HCT116 (cell line): ENCODE data around the gene BCR. TPM values are rescaled to one million over a fixed set of nuclear protein-coding genes. Genes with fewer than 3 reads are reported as not detected.

Experiments used
- ATAC-seq: fragments of 200-7000 bp; cut with Tn5 transposase; 2 replicates; pipeline ENCODE4 v1.9.1; 2020; ENCODE audit warnings: mild to moderate bottlenecking, moderate library complexity
- BruUV-seq: library from RNA; stranded (reverse); fragments of 400-500 nt; replicated peaks from 2 replicates; lab custom pipeline; 2021; lab: Mats Ljungman, UMichigan
- CTCF ChIA-PET: fragments of 300-600 bp; sonication (Branson Sonifier 250); formaldehyde crosslinking; loops from one replicate; lab custom pipeline; 2021; ENCODE audit warnings: antibody characterized with exemption; lab: Charles Lee
- POLR2A ChIA-PET: fragments of 300-600, 350-600 bp; sonication (Branson Sonifier 250); formaldehyde crosslinking; loops from one replicate; lab custom pipeline; 2021; ENCODE audit warnings: antibody characterized with exemption; lab: Charles Lee
- RAD21 ChIA-PET, 2 experiments: fragments of 300-600 bp; sonication (Branson Sonifier 250); formaldehyde crosslinking; loops; one replicate each; lab custom pipeline; 2023; ENCODE audit warnings: low total read pairs in 2 of 2; ENCODE audit not compliant: uncharacterized antibody in 2 of 2, unreplicated experiment in 2 of 2, low non-redundant PET in 1 of 2; lab: Charles Lee
- DNase-seq: peaks from one replicate; pipeline ENCODE4 v3.0.0-alpha.2; 2010; ENCODE audit warnings: low read depth, low spot score
- H2AFZ ChIP-seq: fragments of 200-600 bp; shearing (Covaris generic), sonication (generic); 2 replicates; pipeline ENCODE4 v1.6.1; 2017; ENCODE audit warnings: low read depth, mixed run types, mixed read lengths, antibody characterized with exemption, low read length; ENCODE audit not compliant: poor library complexity, severe bottlenecking
- H3K27ac ChIP-seq: 2 replicates; pipeline ENCODE4 v1.5.1; 2012; ENCODE audit warnings: low read depth, low read length
- H3K27me3 ChIP-seq: fragments of 200-600 bp; sonication (generic); 2 replicates; pipeline ENCODE4 v1.6.1; 2016; ENCODE audit warnings: mixed run types, low read length, mixed read lengths; ENCODE audit not compliant: insufficient read depth
- H3K36me3 ChIP-seq, 2 experiments: fragments of 200-500 bp in 1 of 2; fragments of 200-600 bp in 1 of 2; sonication (Bioruptor generic) in 1 of 2; sonication (generic) in 1 of 2; 2 replicates each; pipeline versions ENCODE4 v1.5.1 to v1.6.1; 2014 to 2016; ENCODE audit warnings: low read length in 2 of 2, inconsistent platforms in 1 of 2, mixed read lengths in 1 of 2, mixed run types in 1 of 2; ENCODE audit not compliant: insufficient read depth in 2 of 2, control insufficient read depth in 1 of 2
- H3K4me1 ChIP-seq, 2 experiments: fragments of 200-600 bp in 1 of 2; sonication (generic) in 1 of 2; 2 replicates each; pipeline versions ENCODE4 v1.5.1 to v1.6.1; 2012 to 2017; ENCODE audit warnings: low read length in 2 of 2, inconsistent platforms in 1 of 2, mild to moderate bottlenecking in 1 of 2, mixed read lengths in 1 of 2, mixed run types in 1 of 2, moderate library complexity in 1 of 2; ENCODE audit not compliant: insufficient read depth in 2 of 2, control insufficient read depth in 1 of 2
- H3K4me2 ChIP-seq: fragments of 200-600 bp; sonication (generic); 2 replicates; pipeline ENCODE4 v1.6.1; 2017; ENCODE audit warnings: mixed run types, low read length, mixed read lengths
- H3K4me3 ChIP-seq, 2 experiments: fragments of 200-600 bp in 1 of 2; sonication (generic) in 1 of 2; replicated peaks in 1 of 2; 2 replicates each; pipeline ENCODE4 v1.5.1; 2011 to 2016; ENCODE audit warnings: low read length in 2 of 2, control low read depth in 1 of 2, low read depth in 1 of 2, mild to moderate bottlenecking in 1 of 2, mixed read lengths in 1 of 2, mixed run types in 1 of 2
- H3K79me2 ChIP-seq: fragments of 200-600 bp; sonication (generic); 2 replicates; pipeline ENCODE4 v1.6.1; 2017; ENCODE audit warnings: mild to moderate bottlenecking, mixed run types, low read length, moderate library complexity, mixed read lengths; ENCODE audit not compliant: insufficient read depth
- H3K9ac ChIP-seq: fragments of 200-600 bp; sonication (generic); 2 replicates; pipeline ENCODE4 v1.6.1; 2016; ENCODE audit warnings: low read length, mixed read lengths
- H3K9me2 ChIP-seq: fragments of 200-600 bp; sonication (generic), shearing (Covaris generic); 2 replicates; pipeline ENCODE4 v1.6.1; 2017; ENCODE audit warnings: mixed run types, mild to moderate bottlenecking, moderate library complexity; ENCODE audit not compliant: insufficient read depth
- H3K9me3 ChIP-seq, 2 experiments: fragments of 200-500 bp in 1 of 2; fragments of 200-600 bp in 1 of 2; sonication (Bioruptor generic) in 1 of 2; sonication (generic) in 1 of 2; 2 replicates each; pipeline ENCODE4 v1.6.1; 2014 to 2017; ENCODE audit warnings: low read length in 2 of 2, mixed read lengths in 2 of 2, inconsistent platforms in 1 of 2, low read depth in 1 of 2, mild to moderate bottlenecking in 1 of 2, mixed run types in 1 of 2, moderate library complexity in 1 of 2; ENCODE audit not compliant: control insufficient read depth in 1 of 2, insufficient read depth in 1 of 2
- H4K20me1 ChIP-seq: fragments of 200-600 bp; sonication (generic), shearing (Covaris generic); 2 replicates; pipeline ENCODE4 v1.6.1; 2017; ENCODE audit warnings: mixed run types, mild to moderate bottlenecking, moderate library complexity; ENCODE audit not compliant: insufficient read depth
- CEBPB ChIP-seq: IDR thresholded peaks from 2 replicates; pipeline ENCODE4 v1.6.1; 2012; ENCODE audit warnings: low read depth
- EZH2phosphoT487 ChIP-seq: fragments of 200-600 bp; IDR thresholded peaks from 2 replicates; pipeline ENCODE4 v1.6.1; 2018; ENCODE audit warnings: antibody characterized with exemption, borderline replicate concordance
- JUND ChIP-seq: IDR thresholded peaks from 2 replicates; pipeline ENCODE4 v1.6.1; 2012
- POLR2AphosphoS5 ChIP-seq: IDR thresholded peaks from 2 replicates; pipeline ENCODE4 v1.6.1; 2011; ENCODE audit warnings: mild to moderate bottlenecking, low read depth, low read length, moderate library complexity
- RAD21 ChIP-seq: IDR thresholded peaks from 2 replicates; pipeline ENCODE4 v1.6.1; 2012; ENCODE audit warnings: low read depth, mild to moderate bottlenecking
- SIN3A ChIP-seq: IDR thresholded peaks from 2 replicates; pipeline ENCODE4 v1.6.1; 2012; ENCODE audit warnings: low read depth
- SP1 ChIP-seq: IDR thresholded peaks from 2 replicates; pipeline ENCODE4 v1.6.1; 2012; ENCODE audit warnings: low read depth
- SRF ChIP-seq: IDR thresholded peaks from 2 replicates; pipeline ENCODE4 v1.6.1; 2012; ENCODE audit warnings: low read depth
- TCF7L2 ChIP-seq: IDR thresholded peaks from 2 replicates; pipeline ENCODE4 v1.7.0; 2011; ENCODE audit warnings: borderline replicate concordance, inconsistent platforms; ENCODE audit not compliant: insufficient read depth, insufficient read length; ENCODE audit errors: extremely low read depth
- YY1 ChIP-seq: IDR thresholded peaks from 2 replicates; pipeline ENCODE4 v1.6.1; 2011; ENCODE audit warnings: low read length, low read depth, moderate library complexity, mild to moderate bottlenecking; ENCODE audit not compliant: insufficient replicate concordance; ENCODE audit errors: extremely low read depth
- ZFX ChIP-seq: fragments of 450-650 bp; IDR thresholded peaks from 2 replicates; pipeline ENCODE4 v1.6.1; 2017
- intact Hi-C: fragments of 100-400 bp; cut with micrococcal nuclease; formaldehyde crosslinking; loops from 2 replicates; pipeline ENCODE4 v1.10.0; 2022
- total RNA-seq: library from RNA; stranded (reverse); gene quantifications from one replicate; pipeline ENCODE4 v1.2.1, GENCODE V29; 2021; ENCODE audit not compliant: unreplicated experiment
- TF ChIP-seq, protein P1 (sequence below): IDR thresholded peaks from 2 replicates; pipeline ENCODE4 v1.6.1; 2012
- TF ChIP-seq, protein P2 (sequence below): IDR thresholded peaks from 2 replicates; pipeline ENCODE4 v1.6.1; 2012
- TF ChIP-seq, protein P3 (sequence below): IDR thresholded peaks from 2 replicates; pipeline ENCODE4 v1.6.1; 2011; ENCODE audit warnings: mild to moderate bottlenecking, low read length, moderate library complexity; ENCODE audit not compliant: insufficient replicate concordance; ENCODE audit errors: extremely low read depth

The BCR gene
- total RNA-seq, 1 experiment from 2014 or later, result 39.7 TPM

GRCh38 chr22:23218053-23218866 lies 38.0 kb downstream of the BCR start:
- no TSS peak for BruUV-seq
- intact Hi-C loops, result no loop called here
- TF ChIP-seq JUND (no peak), RAD21 (no peak), SIN3A (no peak), SP1 (no peak), CEBPB (no peak), POLR2AphosphoS5 (no peak), ZFX (no peak), TCF7L2 (no peak), SRF (no peak), EZH2phosphoT487 (no peak), YY1 (no peak)
- TF ChIP-seq, protein P1, sequence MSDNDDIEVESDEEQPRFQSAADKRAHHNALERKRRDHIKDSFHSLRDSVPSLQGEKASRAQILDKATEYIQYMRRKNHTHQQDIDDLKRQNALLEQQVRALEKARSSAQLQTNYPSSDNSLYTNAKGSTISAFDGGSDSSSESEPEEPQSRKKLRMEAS, result no peak
- TF ChIP-seq, protein P2, sequence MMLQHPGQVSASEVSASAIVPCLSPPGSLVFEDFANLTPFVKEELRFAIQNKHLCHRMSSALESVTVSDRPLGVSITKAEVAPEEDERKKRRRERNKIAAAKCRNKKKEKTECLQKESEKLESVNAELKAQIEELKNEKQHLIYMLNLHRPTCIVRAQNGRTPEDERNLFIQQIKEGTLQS, result no peak
- TF ChIP-seq, protein P3, sequence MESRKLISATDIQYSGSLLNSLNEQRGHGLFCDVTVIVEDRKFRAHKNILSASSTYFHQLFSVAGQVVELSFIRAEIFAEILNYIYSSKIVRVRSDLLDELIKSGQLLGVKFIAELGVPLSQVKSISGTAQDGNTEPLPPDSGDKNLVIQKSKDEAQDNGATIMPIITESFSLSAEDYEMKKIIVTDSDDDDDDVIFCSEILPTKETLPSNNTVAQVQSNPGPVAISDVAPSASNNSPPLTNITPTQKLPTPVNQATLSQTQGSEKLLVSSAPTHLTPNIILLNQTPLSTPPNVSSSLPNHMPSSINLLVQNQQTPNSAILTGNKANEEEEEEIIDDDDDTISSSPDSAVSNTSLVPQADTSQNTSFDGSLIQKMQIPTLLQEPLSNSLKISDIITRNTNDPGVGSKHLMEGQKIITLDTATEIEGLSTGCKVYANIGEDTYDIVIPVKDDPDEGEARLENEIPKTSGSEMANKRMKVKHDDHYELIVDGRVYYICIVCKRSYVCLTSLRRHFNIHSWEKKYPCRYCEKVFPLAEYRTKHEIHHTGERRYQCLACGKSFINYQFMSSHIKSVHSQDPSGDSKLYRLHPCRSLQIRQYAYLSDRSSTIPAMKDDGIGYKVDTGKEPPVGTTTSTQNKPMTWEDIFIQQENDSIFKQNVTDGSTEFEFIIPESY, result no peak
- ATAC-seq, result no peak
- H3K9me3 ChIP-seq, result no peaks in the 10 kb centered on the region
- RAD21 ChIA-PET, result no interaction called here
- H3K36me3 ChIP-seq, result no peaks in the 10 kb centered on the region
- POLR2A ChIA-PET, result no interaction called here
- no peak overlapping the region for H3K4me3 ChIP-seq
- no peaks in the 10 kb centered on the region for H3K9me2 ChIP-seq
- H3K9ac ChIP-seq, result no peak overlapping the region
- H3K4me2 ChIP-seq, result no peak overlapping the region
- no peaks in the 10 kb centered on the region for H3K27me3 ChIP-seq
- no peaks in the 10 kb centered on the region for H4K20me1 ChIP-seq
- H3K4me1 ChIP-seq, result peaks cover 16 to 36% of the 10 kb centered on the region in 2 experiments
- H3K27ac ChIP-seq, result no peak overlapping the region
- no peak for DNase-seq
- H3K79me2 ChIP-seq, result peaks cover 99% of the 10 kb centered on the region
- no peak overlapping the region for H2AFZ ChIP-seq
- CTCF ChIA-PET, result no interaction called here
